ENCODE results near the gene ZNF682. TPM values are rescaled to one million over a fixed set of nuclear protein-coding genes. Genes with fewer than 3 reads are reported as not detected.

Gene ZNF682
- total and polyA plus RNA-seq, 2 of the 13 experiments (the other 11 are each of a cell fraction or from before 2014, with no cell fraction given), result 2.0 to 7.2 TPM

GRCh38 chr19:20039203-20039723, at the start of gene ZNF682 (continued):
- no peak for TF ChIP-seq ZBTB39 (CRISPR knock-in tag; IDR thresholded peaks at IDR 0.05)
- no peak for TF ChIP-seq SOX5 (CRISPR knock-in tag; IDR thresholded peaks at IDR 0.05; ENCODE audit: borderline replicate concordance)
- TF ChIP-seq ZBTB34 (CRISPR knock-in tag; IDR thresholded peaks at IDR 0.05), result no peak
- TF ChIP-seq ELK4 (CRISPR knock-in tag; IDR thresholded peaks at IDR 0.05; ENCODE audit: borderline replicate concordance), result no peak
- 0 out of 2 replicates have a peak, but pooled peaks have one; percentile 20 for TF ChIP-seq HNF4G (IDR thresholded peaks at IDR 0.05; ENCODE audit: borderline replicate concordance, low read depth, low read length)
- peak; percentile 28; the same call in 1 of the 2 replicates for TF ChIP-seq HNF4G (CRISPR knock-in tag; IDR thresholded peaks at IDR 0.05; ENCODE audit: borderline replicate concordance, low read depth)
- TF ChIP-seq SAP130 (CRISPR knock-in tag; IDR thresholded peaks at IDR 0.05; ENCODE audit: low read depth), result peak; percentile 87
- TF ChIP-seq CC2D1A (CRISPR knock-in tag; IDR thresholded peaks at IDR 0.05), result no peak
- TF ChIP-seq DRAP1 (CRISPR knock-in tag; IDR thresholded peaks at IDR 0.05), result peak; percentile 43; the same call in 1 of the 2 replicates
- no peak for TF ChIP-seq MAX (IDR thresholded peaks at IDR 0.05)
- no peak; the same call in 1 of the 2 replicates for TF ChIP-seq ZNF777 (CRISPR knock-in tag; IDR thresholded peaks at IDR 0.05)
- peak; percentile 50; the same call in 1 of the 2 replicates for TF ChIP-seq IRF9 (CRISPR knock-in tag; IDR thresholded peaks at IDR 0.05; ENCODE audit: borderline replicate concordance)
- no peak for TF ChIP-seq KAT2B (IDR thresholded peaks at IDR 0.05; ENCODE audit: borderline replicate concordance, low read depth, low read length)
- no peak for TF ChIP-seq RNF219 (CRISPR knock-in tag; IDR thresholded peaks at IDR 0.05)
- TF ChIP-seq IRF2 (CRISPR knock-in tag; IDR thresholded peaks at IDR 0.05), result 0 out of 2 replicates have a peak, but pooled peaks have one; percentile 36
- peak; percentile 82 for TF ChIP-seq UBTF (CRISPR knock-in tag; IDR thresholded peaks at IDR 0.05)
- no peak for TF ChIP-seq PHB2 (IDR thresholded peaks at IDR 0.05; ENCODE audit: partially characterized antibody)
- TF ChIP-seq ZNF598 (CRISPR knock-in tag; IDR thresholded peaks at IDR 0.05; ENCODE audit: borderline replicate concordance), result no peak
- peak; percentile 80 for TF ChIP-seq PHF8 (CRISPR knock-in tag; IDR thresholded peaks at IDR 0.05)

Measured in HepG2 (cell line).